ENCODE measurements around the gene SND1.

Gene SND1

DNA sequence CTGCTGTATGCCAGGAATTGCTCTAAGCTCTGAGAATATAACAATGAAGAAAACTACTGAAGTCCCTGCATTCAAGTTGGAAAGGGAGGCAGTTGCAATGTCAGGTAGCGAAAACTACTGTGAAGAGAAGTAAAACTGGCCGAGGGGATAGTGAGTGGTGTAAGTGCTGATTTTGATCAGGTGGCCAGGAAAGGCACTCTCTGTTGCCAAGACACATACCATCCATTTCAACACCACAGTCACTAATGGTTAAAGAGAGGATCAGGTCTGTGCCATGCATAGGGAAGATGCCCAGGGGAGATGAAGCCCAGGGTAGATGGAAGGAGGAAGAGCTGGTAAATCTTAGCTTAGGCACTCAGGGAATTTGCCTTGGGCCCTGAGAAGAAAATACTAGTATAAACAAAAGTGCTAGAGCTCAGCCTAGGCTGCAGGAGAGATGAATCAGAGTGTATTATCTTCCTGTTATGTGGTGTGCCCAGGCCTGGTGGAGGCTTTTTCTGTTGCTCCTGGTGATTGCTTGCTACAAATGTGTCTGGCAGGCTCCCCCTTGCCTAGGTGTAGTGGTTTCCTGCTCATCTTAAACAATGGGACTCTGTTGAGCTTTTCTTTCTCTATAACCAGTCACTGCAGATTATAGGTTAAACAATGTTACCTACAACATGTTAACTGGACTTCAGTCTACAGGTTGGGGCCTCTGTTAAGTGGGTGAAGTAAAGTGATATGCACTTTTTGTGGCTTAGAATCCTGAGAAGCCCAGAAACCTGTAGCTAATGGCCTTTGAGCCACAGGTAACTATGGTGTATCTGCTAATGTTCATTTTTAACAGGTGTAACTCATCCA lies 253.7 kb downstream of the SND1 start:
- DNase-seq (ENCODE audit: low read depth in 3 of 3), result no peak

- DNase-seq (ENCODE audit: low read depth in 3 of 3), result no peak
Observed at GRCh38 chr7:127907110-127908040, 255.4 kb downstream of the SND1 start.

- no peak for DNase-seq (ENCODE audit: low read depth in 3 of 3)
Observed at GRCh38 chr7:127908430-127909258, 256.6 kb downstream of the SND1 start.

- no peak for DNase-seq (ENCODE audit: low read depth in 3 of 3)
Observed at GRCh38 chr7:127909424-127910152, 257.6 kb downstream of the SND1 start.

DNA sequence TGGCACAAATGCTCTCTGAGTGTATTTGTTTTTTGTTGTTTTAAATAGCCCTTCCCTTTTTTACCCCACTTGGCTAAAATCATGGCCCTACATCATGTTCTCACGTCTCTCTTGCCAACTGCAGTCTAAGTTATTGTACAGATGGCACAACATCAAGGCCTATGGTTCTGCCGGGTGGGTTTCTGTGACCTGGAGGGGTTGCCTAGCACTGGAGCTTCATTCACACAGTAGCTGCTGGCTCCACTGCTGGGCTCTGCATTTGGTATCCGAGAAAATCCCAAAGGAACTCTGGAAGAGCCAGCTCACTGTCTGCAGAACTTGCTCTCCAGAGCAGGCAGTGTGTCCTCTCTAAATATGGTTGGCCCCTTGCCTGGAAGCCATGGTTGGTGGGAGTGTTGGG lies 258.7 kb downstream of the SND1 start:
- no peak for DNase-seq (ENCODE audit: low read depth in 3 of 3)

DNA sequence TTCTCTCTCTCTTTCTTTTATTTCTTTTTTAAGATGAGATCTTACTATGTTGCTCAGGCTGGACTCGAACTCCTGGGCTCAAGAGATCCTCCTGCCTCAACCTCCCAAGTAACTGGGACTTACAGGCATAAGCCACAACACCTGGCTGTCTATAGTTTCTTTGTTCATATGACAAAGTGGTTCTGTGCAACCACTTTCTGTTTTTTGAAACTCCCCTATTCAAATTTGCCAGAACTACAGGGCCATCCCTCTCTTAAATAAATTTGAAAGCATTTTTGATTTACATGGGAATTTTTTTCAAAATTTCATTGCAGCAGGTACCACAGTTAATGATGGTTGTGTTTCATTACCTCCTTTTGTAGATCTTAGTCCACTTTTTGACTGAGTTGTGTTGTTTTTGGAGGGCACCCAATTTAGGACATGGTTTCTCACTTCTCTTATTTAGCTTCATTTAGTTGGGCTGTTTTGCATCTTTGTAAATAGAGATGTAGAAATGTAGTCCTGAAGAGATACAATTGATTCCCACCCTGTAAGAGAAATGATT lies 260.0 kb downstream of the SND1 start:
- DNase-seq (ENCODE audit: low read depth in 3 of 3), result no peak

- DNase-seq (ENCODE audit: low read depth in 3 of 3), result no peak
Observed at GRCh38 chr7:127912901-127913300, 260.9 kb downstream of the SND1 start.

GRCh38 chr7:127913686-127914085 lies 261.7 kb downstream of the SND1 start:
- no peak for DNase-seq (ENCODE audit: low read depth in 3 of 3)

GRCh38 chr7:127914693-127915092 lies 262.7 kb downstream of the SND1 start:
- no peak for DNase-seq (ENCODE audit: low read depth in 3 of 3)

GRCh38 chr7:127916735-127917134 lies 264.7 kb downstream of the SND1 start:
- no peak for DNase-seq (ENCODE audit: low read depth in 3 of 3)

- DNase-seq (ENCODE audit: low read depth in 3 of 3), result no peak
Observed at GRCh38 chr7:127918130-127918529, 266.1 kb downstream of the SND1 start.

DNA sequence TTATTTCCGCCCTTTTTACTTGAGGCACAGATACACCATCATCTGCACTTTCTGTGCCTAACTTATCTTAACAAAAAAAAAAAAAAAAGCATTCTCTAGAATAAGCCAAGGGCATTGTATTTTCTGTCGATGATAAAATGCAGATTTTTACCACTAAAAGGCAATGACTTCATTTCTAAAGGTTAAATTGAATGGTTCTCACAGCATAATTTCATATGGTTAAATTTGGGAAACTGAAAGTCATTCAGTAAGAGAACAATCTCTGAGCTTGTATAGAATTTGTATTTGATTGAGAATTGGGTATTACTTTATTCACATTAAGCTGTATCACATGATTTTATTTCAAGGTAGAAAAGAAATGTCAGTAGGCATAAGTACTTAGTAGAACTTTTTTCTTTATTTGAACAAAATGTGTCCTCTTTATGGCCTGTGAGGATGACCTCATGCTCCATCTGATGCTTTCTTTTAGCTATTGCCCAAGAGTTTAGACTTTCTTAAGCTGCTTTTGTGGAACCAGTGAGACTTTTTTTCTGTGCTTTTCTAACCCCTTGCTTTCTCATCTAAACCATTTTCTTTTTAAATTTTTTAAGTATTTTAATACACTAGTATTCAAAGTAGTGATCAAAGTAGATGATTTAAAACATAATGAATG lies 268.9 kb downstream of the SND1 start:
- DNase-seq (ENCODE audit: low read depth in 3 of 3), result no peak

DNA sequence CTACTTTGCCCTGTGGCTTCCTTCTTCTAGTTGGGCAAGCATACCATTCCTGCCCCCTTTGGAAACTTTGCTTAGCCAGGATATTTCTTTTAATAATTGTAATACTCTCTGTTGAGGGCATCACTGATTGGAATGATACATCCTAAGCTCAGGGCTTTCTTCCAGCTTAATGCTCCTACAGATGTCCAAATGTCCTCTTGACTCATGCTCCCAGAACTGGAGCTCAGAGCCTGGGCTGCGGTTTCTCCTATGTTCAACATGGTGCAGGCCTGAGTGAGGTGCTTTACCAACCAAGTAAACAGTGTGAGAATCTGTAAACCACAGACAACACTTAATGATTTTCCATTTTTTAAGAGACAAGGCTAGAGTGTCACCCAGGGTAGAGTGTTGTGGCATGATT lies 270.7 kb downstream of the SND1 start:
- no peak for DNase-seq (ENCODE audit: low read depth in 3 of 3)

DNA sequence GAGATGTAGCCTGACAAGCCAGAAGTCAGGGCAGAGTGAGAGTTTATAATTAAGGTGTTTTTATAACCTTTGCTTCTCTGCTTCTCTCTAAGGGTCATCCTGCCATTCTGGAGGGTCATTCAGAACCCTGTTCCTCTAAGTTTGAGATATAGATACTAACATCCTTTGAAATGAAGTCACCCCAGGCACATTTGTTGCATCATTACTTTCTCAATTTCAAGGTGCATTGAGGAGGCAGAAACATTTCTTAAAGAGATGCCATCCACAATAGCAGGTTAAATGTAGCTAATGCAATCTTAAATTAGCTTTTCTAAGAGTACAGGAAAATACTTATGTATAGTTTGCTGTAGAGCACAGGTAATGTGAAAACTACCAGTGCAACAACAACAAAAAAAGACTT lies 272.9 kb downstream of the SND1 start:
- no peak for DNase-seq (ENCODE audit: low read depth in 3 of 3)

DNA sequence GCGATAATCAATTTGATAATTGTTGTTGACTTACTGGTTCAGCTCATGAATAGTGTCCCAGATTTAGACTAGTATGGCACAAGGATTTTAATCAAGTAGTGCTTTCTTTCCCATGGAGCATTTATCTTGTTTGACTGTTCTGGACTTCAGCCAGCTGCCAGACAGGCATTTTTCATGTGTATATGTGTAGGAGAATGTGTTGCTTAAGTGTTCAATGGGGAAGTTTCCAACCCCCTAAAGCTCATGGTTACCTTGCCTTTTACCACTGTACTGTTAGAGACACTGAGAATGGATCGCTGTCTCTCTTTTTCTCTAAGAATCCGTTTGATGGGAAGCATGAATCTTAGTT lies 275.3 kb downstream of the SND1 start:
- DNase-seq (ENCODE audit: low read depth in 3 of 3), result no peak

GRCh38 chr7:127928222-127928621 lies 276.2 kb downstream of the SND1 start:
- no peak for DNase-seq (ENCODE audit: low read depth in 3 of 3)

DNA sequence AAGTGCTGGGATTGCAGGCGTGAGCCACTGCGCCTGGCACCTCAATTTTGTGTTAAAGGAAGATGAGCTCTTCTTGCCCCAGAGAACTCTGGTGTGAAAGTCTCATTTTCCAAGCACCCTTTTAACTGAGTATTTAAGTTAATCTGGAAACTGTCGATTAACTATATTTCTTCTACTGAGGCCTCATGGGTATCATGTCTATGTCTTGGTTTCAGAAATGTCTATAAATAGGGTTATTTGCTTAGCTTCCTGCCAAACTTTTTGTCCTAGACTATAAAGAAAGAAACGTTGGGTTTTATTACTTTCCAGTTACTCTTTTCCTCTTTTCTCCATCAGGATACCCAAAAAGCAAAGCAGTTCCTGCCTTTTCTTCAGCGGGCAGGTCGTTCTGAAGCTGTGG lies 276.9 kb downstream of the SND1 start:
- DNase-seq (ENCODE audit: low read depth in 3 of 3), result no peak

- no peak for DNase-seq (ENCODE audit: low read depth in 3 of 3)
Observed at GRCh38 chr7:127930341-127931328, 278.6 kb downstream of the SND1 start.

- DNase-seq (ENCODE audit: low read depth in 3 of 3), result no peak
Observed at GRCh38 chr7:127932076-127932475, 280.1 kb downstream of the SND1 start.
